ENCODE results near the gene ITGAE.

ITGAE gene

GRCh38 chr17:3809135-3809534 is 8.1 kb upstream of the ITGAE start:
- no peak overlapping the region for H3K4me3 ChIP-seq (ENCODE audit: low read depth, low read length)
- no peak for TF ChIP-seq CTCF (IDR thresholded peaks at IDR 0.05; ENCODE audit: low read depth, low read length)

GRCh38 chr17:3808701-3809100 is 7.7 kb upstream of the ITGAE start:
- TF ChIP-seq CTCF (IDR thresholded peaks at IDR 0.05; ENCODE audit: low read depth, low read length) = no peak
- H3K4me3 ChIP-seq (ENCODE audit: low read depth, low read length) = no peak overlapping the region

DNA sequence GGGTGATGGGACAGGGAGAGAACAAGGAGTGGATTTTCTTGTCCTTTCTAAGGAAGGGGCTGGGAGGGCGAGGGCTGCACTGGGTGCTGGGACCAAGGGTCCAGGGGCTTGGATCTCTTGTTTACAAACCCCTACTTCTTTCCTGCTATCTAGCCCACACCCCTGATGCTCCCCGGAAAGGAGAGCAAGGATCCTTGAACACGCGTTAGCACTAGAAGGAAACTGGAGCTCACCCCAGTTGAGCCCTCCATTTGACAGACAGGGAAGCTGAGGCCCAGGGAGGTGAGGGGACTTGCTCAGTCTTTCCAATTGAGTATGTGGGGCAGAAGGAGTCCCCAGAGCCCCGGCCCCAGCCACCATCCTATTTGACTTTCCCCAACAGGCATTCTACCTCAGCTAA is 4.6 kb upstream of the ITGAE start:
- H3K4me3 ChIP-seq (ENCODE audit: low read depth, low read length) = no peak overlapping the region
- TF ChIP-seq CTCF (IDR thresholded peaks at IDR 0.05; ENCODE audit: low read depth, low read length) = no peak

DNA sequence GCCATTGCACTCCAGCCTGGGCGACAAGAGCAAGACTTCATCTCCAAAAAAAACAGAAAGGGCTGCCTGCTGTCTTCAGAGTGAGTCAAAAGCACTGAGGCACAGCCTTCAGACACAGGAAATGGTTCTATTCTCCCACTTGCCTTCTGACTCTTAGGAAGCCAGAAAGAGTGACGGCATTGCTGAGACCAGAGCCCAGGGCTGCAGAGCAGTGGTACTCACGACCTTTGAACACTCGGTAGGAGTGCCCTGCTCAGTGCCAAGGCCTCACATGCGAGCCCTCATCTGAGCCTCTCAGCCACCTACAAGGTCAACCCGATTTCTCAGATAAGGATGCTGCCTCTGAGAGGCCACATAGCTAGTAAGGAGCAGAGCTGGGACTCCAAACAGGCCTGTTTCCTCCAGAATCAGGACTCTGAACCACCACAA is 3.5 kb upstream of the ITGAE start:
- H3K4me3 ChIP-seq (ENCODE audit: low read depth, low read length) = no peak overlapping the region
- TF ChIP-seq CTCF (IDR thresholded peaks at IDR 0.05; ENCODE audit: low read depth, low read length) = no peak

DNA sequence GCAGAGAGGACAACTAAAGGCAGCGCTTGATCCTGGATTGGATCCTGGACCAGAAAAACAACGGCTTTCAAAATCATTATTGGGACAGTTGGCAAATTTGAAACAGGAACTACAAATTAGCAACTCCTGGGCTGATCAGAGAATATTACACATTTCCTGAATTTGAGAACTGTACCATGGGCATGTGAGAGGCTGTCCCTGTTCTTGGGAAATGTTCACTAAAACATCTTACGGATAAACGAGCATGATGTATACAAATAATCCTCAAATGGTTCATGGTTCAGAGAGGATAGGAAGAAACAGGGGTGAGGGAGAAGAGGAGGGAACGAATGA is 2.3 kb upstream of the ITGAE start:
- TF ChIP-seq CTCF (IDR thresholded peaks at IDR 0.05; ENCODE audit: low read depth, low read length) = no peak
- peak overlapping the region; percentile 12; the same call in 1 of the 2 replicates for H3K4me3 ChIP-seq (ENCODE audit: low read depth, low read length)

GRCh38 chr17:3802461-3803307 is 1.7 kb upstream of the ITGAE start:
- H3K4me3 ChIP-seq (ENCODE audit: low read depth, low read length) = peak overlapping the region; percentile 12; the same call in 1 of the 2 replicates
- TF ChIP-seq CTCF (IDR thresholded peaks at IDR 0.05; ENCODE audit: low read depth, low read length) = no peak

GRCh38 chr17:3801792-3802191 is 804 bp upstream of the ITGAE start:
- no peak overlapping the region for H3K4me3 ChIP-seq (ENCODE audit: low read depth, low read length)
- no peak for TF ChIP-seq CTCF (IDR thresholded peaks at IDR 0.05; ENCODE audit: low read depth, low read length)

All from WI38 (cell line).